Measurements from ENCODE around the gene NEURL2. TPM values are rescaled to one million over a fixed set of nuclear protein-coding genes. Genes with fewer than 3 reads are reported as not detected.

NEURL2 gene
- total RNA-seq, 1 donor from 2014 or later, result 15.2 TPM

DNA sequence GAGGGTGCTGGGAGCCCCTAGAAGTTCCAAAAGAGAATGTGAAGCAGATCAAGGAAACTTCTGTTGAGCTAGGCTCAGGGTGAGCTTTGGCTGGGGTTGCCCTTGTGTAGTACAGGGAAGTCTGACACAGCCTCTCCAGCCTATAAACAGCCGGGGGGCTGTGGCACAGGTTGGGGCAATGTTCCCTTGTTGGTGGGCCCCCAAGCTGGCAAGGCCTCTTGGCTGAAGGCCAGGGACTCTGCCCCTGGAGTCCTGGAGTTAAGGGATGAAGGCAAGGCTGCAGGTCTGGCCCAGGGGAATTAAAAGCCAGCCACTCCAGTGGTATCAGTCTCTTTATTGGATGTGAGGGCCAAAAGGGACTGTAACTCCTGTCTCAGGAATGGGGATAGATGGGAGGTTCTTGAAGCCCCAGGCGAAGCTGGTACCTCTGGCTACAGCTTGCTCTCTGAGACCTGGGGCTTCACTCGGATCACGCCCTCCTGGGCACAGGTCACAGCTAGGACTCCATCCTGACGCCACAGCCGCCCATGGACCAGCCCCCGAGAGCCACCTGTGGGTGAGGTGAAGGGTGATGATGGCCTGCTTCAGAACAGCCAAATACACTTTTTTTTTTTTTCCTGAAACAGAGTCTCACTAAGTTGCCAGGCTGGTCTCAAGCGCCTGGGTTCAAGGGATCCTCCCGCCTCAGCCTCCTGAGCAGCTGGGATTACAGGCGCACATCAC is 49.4 kb downstream of the NEURL2 start:
- TF ChIP-seq POLR2AphosphoS5 (IDR thresholded peaks at IDR 0.05; ENCODE audit: insufficient read depth in 1 of 2, low read depth in 1 of 2), result no peak
- no peak for TF ChIP-seq POLR2A (IDR thresholded peaks at IDR 0.05)
- TF ChIP-seq CTCF (IDR thresholded peaks at IDR 0.05), result no peak

GRCh38 chr20:45840700-45841198 is 50.3 kb downstream of the NEURL2 start:
- peak overlapping the region; percentile 56 for H3K27ac ChIP-seq
- no peak for TF ChIP-seq CTCF (IDR thresholded peaks at IDR 0.05)
- no peak for TF ChIP-seq POLR2A (IDR thresholded peaks at IDR 0.05)
- no peak for TF ChIP-seq POLR2AphosphoS5 (IDR thresholded peaks at IDR 0.05; ENCODE audit: insufficient read depth in 1 of 2, low read depth in 1 of 2)

More for the DNA sequence above, 49.4 kb downstream of the NEURL2 start:
- Histone ChIP-seq H3K27me3 (no peaks in the 10 kb centered on the region), H3K27ac (peak overlapping the region; percentile 56), H3K9me3 (no peaks in the 10 kb centered on the region), H3K4me3 (no peak overlapping the region), H3K4me1 (peaks cover 60% of the 10 kb centered on the region), H3K36me3 (peaks cover 0 to 68% of the 10 kb centered on the region in 2 donors)
- DNase-seq (ENCODE audit: extremely low spot score in 2 of 2), result no peak
- intact Hi-C loops (cut with DNase I), result no loop called here

More at GRCh38 chr20:45840700-45841198, 50.3 kb downstream of the NEURL2 start:
- Histone ChIP-seq H3K4me1 (peaks cover 68% of the 10 kb centered on the region), H3K9me3 (no peaks in the 10 kb centered on the region), H3K36me3 (peaks cover 0 to 62% of the 10 kb centered on the region in 2 donors), H3K27me3 (no peaks in the 10 kb centered on the region), H3K4me3 (no peak overlapping the region)
- intact Hi-C loops (cut with DNase I), result no loop called here
- DNase-seq (ENCODE audit: extremely low spot score in 2 of 2), result no peak

Other genes with a start within 250 kb of the NEURL2 start
- not detected for gene WFDC11, start 221.0 kb downstream of the NEURL2 start, total RNA-seq
- not detected for gene WFDC13, start 189.2 kb downstream of the NEURL2 start, total RNA-seq
- gene WFDC10B, start 186.2 kb downstream of the NEURL2 start, total RNA-seq, result not detected
- gene SPINT4, start 168.9 kb downstream of the NEURL2 start, total RNA-seq, result not detected
- gene WFDC3, start 99.3 kb downstream of the NEURL2 start, total RNA-seq, result not detected
- gene DNTTIP1, start 99.3 kb downstream of the NEURL2 start, total RNA-seq, result 33.6 TPM
- gene UBE2C, start 78.6 kb downstream of the NEURL2 start, total RNA-seq, result 7.6 TPM
- not detected for gene TNNC2, start 63.9 kb downstream of the NEURL2 start, total RNA-seq
- gene SNX21, start 57.4 kb downstream of the NEURL2 start, total RNA-seq, result 145 TPM
- gene ACOT8, start 33.8 kb downstream of the NEURL2 start, total RNA-seq, result 50.6 TPM
- 2.9 TPM for gene ZSWIM3, start 33.6 kb downstream of the NEURL2 start, total RNA-seq
- gene ZSWIM1, start 10.0 kb downstream of the NEURL2 start, total RNA-seq, result 4.2 TPM
- 7.1 TPM for gene SPATA25, start 3.6 kb downstream of the NEURL2 start, total RNA-seq
- gene CTSA, start 127 bp upstream of the NEURL2 start, total RNA-seq, result 114 TPM
- 292 TPM for gene PLTP, start 20.9 kb upstream of the NEURL2 start, total RNA-seq
- gene PCIF1, start 43.5 kb upstream of the NEURL2 start, total RNA-seq, result 36.6 TPM
- gene ZNF335, start 81.0 kb upstream of the NEURL2 start, total RNA-seq, result 24.1 TPM
- gene MMP9, start 117.7 kb upstream of the NEURL2 start, total RNA-seq, result 1.7 TPM
- not detected for gene SLC12A5, start 138.0 kb upstream of the NEURL2 start, total RNA-seq
- gene NCOA5, start 198.8 kb upstream of the NEURL2 start, total RNA-seq, result 33.9 TPM
- gene CD40, start 227.1 kb upstream of the NEURL2 start, total RNA-seq, result 24.6 TPM